Stimulated activated CD8-positive, alpha-beta memory T cell treated with anti-CD3 and anti-CD28 coated beads, Interleukin-7, amount 100 ng/mL, for 24 hours (primary cell): ENCODE measurements around the gene SLC22A23.

ENCODE experiments used
- DNase-seq: peaks from one replicate; pipeline ENCODE4 v3.0.0-alpha.2; 2020; ENCODE audit warnings: low read depth

SLC22A23 gene

GRCh38 chr6:3421143-3421542, 35.7 kb downstream of the SLC22A23 start:
- DNase-seq = no peak

DNA sequence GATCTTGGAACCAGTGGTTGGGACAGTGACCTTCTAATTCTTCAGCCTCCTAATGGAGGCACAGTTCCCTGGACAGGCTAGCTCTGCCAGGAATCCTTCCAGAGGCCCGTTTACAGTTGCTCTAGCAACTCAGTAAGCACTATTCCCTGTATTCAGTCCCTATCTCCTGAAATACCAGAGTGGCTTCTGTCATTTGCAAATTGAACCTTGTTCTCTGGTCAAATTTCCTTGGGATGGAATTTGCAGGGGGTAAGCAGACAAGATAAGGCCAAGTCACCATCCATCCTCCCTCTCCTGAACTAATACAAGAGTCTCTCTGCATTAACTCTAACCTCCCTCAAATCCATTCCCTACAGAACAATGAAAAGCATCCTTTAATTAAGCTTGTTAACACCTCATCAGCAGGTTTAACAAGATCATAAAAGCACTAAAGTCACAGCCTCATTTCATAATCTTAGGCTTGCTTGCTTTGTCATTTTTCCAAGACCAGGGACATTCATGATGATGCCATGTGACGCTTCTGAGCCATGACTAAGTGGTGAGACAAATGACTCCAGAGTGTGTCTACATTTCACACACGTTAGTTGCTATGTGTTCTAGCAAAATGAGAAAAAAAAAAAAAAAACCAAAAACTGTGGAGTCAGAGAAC, 37.1 kb downstream of the SLC22A23 start:
- no peak for DNase-seq

DNA sequence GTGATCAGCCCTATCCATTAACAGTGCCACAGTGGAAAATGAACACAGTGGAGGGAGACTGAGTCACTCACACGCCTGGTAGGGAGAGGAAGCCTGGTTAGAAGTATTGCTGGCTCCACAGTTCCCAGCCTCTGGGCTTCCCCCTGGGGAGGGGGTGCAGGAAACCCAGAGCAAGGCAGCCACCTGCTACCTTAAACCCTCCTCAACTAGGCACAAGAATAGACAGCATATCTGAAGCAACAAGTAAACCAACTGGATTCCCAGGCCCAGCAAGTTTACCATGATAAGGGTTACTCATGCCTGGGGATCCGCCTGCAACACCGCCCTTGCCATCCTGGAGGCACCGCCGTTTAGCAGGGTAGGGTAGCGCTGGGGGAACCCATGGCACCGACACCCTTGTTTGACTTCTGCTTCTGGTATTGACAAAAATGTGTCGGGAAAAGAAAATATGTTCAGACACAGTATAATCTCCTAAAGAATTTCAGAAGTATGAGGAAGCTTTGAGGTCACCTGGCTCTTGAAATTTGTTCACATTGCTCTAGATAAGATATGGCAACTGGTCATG, 38.3 kb downstream of the SLC22A23 start:
- no peak for DNase-seq

GRCh38 chr6:3417473-3417872, 39.4 kb downstream of the SLC22A23 start:
- DNase-seq = no peak

DNA sequence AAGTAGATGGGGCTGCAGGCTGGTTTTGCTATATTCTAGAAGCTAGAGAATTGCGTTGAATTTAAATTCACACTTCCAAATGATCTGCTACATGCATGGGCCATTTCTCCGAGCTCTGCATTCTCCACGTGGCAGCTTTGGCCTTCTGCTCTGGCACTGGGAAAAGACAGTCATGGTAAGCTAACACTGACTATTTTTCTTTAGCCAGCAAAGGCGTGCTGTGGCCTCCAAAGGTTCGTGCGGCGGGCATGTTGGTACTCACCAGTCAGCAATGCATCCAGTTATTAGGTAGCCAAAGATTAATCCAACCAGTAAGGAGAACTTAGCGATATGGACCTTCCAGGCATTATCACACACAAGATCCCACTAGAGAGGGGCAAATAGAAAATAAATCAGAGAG, 41.4 kb downstream of the SLC22A23 start:
- no peak for DNase-seq

- DNase-seq = no peak
These were observed 41.8 kb downstream of the SLC22A23 start for GRCh38 chr6:3415082-3415453.

- DNase-seq = no peak
These were observed 42.3 kb downstream of the SLC22A23 start for GRCh38 chr6:3414327-3415081.

DNA sequence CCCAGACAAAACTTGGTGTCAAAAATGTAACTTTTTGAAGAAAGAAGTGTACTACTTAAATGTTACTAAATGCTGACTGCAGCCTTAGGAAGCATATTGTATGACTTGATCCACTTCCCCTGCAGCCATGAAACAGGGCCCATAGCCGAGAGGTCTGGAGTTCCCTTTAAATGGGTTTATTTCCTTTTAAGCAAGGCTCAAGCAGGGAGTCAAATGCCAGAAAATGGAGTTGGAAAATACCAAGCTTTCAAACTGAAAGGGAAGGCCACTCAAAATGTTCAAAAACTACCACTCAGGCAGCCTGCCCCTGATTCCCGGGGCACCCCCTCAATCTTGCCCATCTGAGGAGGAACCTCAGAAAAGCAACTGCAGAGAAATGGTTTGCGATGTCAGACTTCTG, 43.3 kb downstream of the SLC22A23 start:
- no peak for DNase-seq

DNA sequence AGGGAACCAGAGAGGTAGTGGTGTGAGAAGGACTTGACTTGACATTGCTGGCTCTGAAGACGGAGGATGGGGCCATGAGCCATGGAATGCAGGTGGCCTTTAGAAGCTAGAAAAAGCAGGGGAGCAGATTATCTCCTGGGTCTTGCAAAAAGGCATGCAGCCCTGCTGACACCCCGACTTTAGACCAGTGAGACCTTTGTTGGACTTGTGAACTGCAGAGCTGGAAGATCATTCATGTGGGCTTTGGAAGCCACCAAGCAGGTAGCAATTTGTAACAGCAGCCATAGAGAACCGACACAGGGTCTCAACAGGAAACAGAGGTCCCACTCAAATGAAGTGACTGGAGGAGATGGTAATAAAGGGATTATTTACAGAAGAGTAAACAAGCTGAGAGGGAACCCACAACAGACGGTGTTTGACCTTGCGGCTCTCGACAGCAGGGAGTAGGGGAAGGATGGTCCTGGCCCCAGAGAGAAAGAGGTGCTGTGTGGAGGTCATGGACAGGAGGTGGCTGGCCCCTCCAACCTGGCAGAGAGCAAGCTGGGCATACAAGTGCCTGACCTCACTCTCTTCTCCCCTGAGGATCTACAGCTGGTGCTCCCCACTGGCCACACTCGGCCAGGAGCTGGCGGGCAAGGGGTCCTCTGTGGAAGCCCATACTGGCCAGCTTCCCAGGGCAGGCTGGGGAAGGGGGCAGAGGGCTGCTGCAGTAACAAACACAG, 43.9 kb downstream of the SLC22A23 start:
- DNase-seq = no peak

DNA sequence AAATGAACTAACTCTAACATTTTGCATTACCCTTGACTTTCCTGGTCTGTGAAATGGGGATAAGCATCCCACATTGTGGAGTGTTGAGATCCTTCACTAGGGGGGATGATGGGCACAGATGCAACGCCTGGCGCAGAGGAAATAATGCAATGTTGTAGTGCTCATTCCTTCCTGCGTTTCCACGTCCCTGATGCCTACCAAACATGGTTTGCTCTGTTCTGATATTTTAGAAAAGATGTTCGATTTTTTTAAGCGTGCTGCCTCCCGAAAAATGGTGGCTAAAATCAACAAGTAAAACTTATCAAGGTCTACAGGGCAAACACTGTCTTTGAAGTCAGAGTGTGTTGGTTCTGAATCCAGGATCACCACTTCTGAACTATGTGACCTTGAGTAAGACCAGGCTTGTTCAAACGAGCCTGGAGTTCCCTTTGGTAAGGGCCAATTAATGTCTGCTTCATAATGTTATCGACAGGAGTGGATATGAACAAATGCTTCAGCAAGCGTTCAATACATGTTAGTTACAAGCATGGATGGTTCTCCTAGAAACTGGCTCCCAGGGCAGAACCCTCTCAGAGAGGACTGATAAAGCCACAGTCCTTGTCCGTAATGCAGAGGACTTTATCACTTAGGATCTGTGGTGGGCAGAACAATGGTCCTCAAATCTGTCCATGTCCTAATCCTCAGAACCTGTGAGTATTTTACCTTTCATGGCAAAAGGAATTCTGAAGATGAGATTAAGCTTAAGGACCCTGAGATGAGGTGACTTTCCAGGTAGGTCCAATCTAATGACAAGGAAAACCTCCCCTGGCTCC, 44.7 kb downstream of the SLC22A23 start:
- no peak for DNase-seq

DNA sequence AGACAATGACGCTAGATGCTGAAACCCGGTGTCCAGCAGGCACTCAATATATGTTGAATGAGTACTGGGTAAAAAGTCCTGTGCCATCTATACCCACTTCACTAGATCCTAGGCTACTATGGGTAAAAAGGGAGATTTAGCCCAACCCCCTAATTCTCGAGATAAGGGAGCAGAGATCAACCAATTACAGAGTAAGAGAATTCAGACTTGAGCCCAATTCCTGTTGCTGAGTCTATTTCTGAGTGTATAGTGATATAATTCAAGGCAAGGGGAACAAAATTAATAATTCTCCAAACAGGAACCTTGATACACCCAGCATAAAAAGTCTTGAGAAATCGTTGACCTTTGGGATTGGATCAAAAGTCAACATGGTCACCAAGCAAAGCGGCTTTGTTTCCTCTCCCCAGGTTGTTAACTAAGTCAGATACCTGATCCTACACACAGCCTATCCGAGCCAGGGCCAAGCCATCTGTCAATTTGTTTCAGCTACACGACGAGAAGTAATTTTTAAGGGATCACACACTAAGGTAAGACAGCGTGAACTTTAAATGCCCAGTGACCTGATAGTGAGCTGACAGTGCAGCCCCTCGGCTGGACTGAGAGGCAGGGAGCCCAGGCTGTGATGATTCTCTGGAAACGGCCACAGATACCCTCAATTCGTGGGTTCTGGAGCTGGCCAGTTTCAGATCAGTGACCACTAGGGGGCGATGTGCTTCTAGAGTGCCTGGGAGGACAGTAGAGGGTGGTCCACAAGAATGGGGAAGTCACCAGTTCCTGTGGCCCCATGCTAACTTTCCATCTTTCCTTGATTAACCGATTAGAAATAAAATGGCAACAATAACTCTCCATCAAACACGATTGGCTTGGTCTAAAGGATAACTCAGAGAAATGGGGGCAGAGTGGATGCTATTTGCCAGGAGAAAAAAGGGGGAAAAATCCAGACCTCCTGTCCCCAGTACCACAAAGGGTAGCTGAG, 46.2 kb downstream of the SLC22A23 start:
- DNase-seq = peak; percentile 40

DNA sequence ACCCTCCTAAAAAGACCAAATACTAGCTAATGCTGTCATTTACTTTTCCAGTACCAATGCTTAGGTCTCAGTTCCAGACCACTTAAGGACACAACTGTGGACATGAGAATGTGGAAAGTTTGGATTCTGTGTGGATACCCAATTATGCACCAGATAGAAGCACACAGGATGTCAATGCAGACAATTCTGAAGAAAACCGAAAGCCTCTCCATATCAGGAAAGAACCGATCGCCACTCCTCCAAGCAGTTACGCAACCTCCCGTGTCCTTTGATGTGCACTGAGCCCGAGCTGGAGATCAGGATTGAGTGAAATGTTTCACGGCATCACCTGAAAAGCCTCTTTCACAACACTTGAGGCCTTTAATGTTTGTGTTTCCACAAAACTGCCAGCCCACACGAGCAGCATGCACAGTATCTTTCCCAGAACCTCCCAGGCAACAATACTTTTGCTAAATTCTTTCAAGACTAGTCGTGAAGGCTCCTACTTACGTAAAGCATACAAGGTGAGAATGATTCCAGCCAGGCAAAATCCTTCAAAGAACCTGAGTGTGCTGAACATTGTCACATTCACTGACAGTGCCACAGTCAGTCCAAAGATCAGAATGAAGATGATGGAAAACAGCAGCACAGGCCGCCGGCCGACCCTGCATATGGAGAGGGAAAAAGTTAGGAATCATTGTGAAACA, 47.0 kb downstream of the SLC22A23 start:
- no peak for DNase-seq

DNA sequence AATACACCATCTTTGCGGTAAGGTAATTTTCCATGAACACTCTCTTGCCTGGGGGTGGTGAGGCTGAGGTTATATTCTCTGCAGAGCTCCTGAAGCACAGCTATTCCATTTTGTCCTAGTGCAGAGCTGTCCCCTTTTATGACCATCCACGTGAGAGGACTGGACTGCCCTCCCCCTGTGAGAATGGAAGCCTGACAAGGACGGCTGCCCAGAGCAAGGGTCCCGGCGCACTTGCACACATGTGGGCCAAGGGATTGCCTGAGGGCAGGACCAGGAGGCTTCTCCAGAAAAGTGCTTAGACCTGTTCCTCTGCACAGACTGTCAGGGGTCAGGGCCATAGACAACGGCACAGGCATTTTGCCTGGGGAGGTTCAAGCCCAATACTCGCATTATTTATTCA, 48.2 kb downstream of the SLC22A23 start:
- DNase-seq = no peak

GRCh38 chr6:3407840-3408239, 49.0 kb downstream of the SLC22A23 start:
- no peak for DNase-seq

DNA sequence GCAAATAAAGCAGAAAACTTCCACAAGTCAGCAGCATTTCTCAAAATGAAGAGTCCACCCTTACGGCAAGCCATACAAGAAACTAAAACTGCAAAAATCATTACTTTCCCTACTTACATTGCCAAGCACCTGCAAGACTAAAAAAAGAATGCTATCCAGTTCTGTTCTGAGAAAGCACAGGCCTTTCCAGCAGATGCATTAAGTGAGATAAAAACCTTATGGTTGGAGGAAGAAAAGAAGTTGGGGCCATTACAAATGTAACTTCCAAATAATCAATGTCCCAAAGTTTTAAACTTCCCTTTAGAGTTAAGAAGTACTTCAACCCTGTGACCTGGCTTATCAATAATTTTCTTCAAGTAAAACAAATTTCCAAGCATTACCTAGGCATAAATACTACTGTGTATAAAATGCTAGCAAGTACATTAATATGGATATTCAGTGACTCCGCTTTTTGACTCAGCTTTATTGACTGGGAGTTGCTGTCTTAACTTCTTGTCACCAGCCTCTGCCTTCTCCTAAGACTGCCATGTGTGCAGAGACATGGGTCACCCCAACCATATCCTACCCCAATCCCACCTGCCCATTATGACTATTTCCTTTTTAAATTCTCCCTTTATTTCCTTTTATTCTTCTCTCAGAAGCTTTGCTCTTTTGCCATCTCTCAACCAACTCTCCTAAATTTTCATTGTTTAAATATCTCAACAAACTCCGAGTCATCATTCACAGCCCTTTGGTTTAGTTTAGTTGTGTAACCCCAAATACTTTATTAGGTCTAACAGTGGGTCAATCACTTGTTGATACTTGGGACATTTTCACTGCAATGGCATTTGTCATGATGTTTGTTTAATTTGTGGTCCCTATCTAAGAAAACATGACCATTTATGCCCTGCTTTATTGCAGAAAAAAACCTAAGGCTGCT, 49.7 kb downstream of the SLC22A23 start:
- no peak for DNase-seq

GRCh38 chr6:3406362-3406821, 50.5 kb downstream of the SLC22A23 start:
- DNase-seq = no peak

- no peak for DNase-seq
These were observed 51.2 kb downstream of the SLC22A23 start for GRCh38 chr6:3405679-3406078.

DNA sequence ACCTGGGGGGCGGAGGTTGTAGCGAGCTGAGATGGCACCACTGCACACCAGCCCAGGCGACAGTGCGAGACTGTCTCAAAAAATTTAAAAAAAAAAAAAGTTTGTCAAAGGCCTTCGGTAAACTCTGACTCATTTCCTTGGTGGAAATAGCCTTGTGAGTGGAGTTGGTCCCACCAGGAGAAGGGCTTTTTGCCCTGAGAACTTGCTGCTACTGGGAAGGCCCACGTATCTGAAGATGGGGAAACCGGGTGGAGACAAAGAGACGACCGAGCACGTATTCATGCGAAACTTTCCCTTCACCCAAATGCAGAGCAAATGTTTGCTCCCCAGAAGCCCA, 51.7 kb downstream of the SLC22A23 start:
- no peak for DNase-seq
